WTC11 (cell line): Measurements from ENCODE around the gene DAD1.
"Not testable (repeated sequence)": the region's sequence is repeated elsewhere in the genome, so short reads cannot be mapped to it uniquely, and the experiment has no call there.

Source experiments
- ATF1 ChIP-seq: sonication (generic); formaldehyde crosslinking; IDR thresholded peaks from 2 replicates; pipeline ENCODE4 v1.8.1; 2023; ENCODE audit warnings: mild to moderate bottlenecking, moderate library complexity, missing genetic modification reagents
- ATF2 ChIP-seq: sonication (generic); formaldehyde crosslinking; IDR thresholded peaks from 2 replicates; pipeline ENCODE4 v1.8.1; 2022; ENCODE audit warnings: low read depth, missing genetic modification reagents, borderline replicate concordance
- CDX4 ChIP-seq: fragments of 250-450 bp; sonication (Bioruptor Pico); IDR thresholded peaks from 2 replicates; pipeline ENCODE4 v1.9.0; 2021; ENCODE audit warnings: moderate library complexity, mild to moderate bottlenecking, inconsistent platforms, borderline replicate concordance
- CTCF ChIP-seq: fragments of 200-600 bp; IDR thresholded peaks from 2 replicates; pipeline ENCODE4 v1.8.0; 2022; ENCODE audit warnings: antibody characterized with exemption
- GABPB1 ChIP-seq: sonication (generic); formaldehyde crosslinking; IDR thresholded peaks from 2 replicates; pipeline ENCODE4 v1.8.1; 2023; ENCODE audit warnings: mild to moderate bottlenecking, missing genetic modification reagents
- HMGXB4 ChIP-seq: sonication (generic); formaldehyde crosslinking; IDR thresholded peaks from 2 replicates; pipeline ENCODE4 v1.8.1; 2023; ENCODE audit warnings: mild to moderate bottlenecking, moderate library complexity, missing genetic modification reagents
- MYBL2 ChIP-seq: sonication (generic); formaldehyde crosslinking; IDR thresholded peaks from 2 replicates; pipeline ENCODE4 v1.8.1; 2023; ENCODE audit warnings: mild to moderate bottlenecking, moderate library complexity, missing genetic modification reagents
- PREB ChIP-seq: sonication (generic); formaldehyde crosslinking; IDR thresholded peaks from 2 replicates; pipeline ENCODE4 v1.8.1; 2022; ENCODE audit warnings: mild to moderate bottlenecking, missing genetic modification reagents, moderate library complexity, borderline replicate concordance
- SMAD4 ChIP-seq: sonication (generic); formaldehyde crosslinking; IDR thresholded peaks from 2 replicates; pipeline ENCODE4 v1.8.0; 2022; ENCODE audit warnings: mild to moderate bottlenecking, missing genetic modification reagents
- TEAD4 ChIP-seq: sonication (generic); formaldehyde crosslinking; IDR thresholded peaks from 2 replicates; pipeline ENCODE4 v1.8.0; 2022; ENCODE audit warnings: mild to moderate bottlenecking, missing genetic modification reagents
- USF1 ChIP-seq: sonication (generic); formaldehyde crosslinking; IDR thresholded peaks from 2 replicates; pipeline ENCODE4 v1.8.0; 2022; ENCODE audit warnings: mild to moderate bottlenecking, missing genetic modification reagents
- ZSCAN18 ChIP-seq: fragments of 250-450 bp; sonication (Bioruptor Pico); IDR thresholded peaks from 2 replicates; pipeline ENCODE4 v2.1.2; 2022; ENCODE audit warnings: mild to moderate bottlenecking, moderate library complexity

- TF ChIP-seq ZSCAN18 (CRISPR knock-in tag); SMAD4; ATF2 (CRISPR knock-in tag); ATF1 (CRISPR knock-in tag); CTCF; HMGXB4; MYBL2 (CRISPR knock-in tag); PREB (CRISPR knock-in tag); GABPB1 (CRISPR knock-in tag); USF1 (CRISPR knock-in tag); CDX4; TEAD4: not testable (repeated sequence)
Measured at GRCh38 chr14:22543570-22544357, 45.3 kb downstream of the DAD1 start.
